Activated CD8-positive, alpha-beta T cell treated with anti-CD3 and anti-CD28 coated beads for 36 hours (primary cell): ENCODE results near the gene LRP1B. TPM values are rescaled to one million over a fixed set of nuclear protein-coding genes. Genes with fewer than 3 reads are reported as not detected.

Experiments
- ATAC-seq: fragments of 200-7000 bp; cut with Tn5 transposase; one replicate; pipeline ENCODE4 v1.10.0; 2021; ENCODE audit warnings: mild to moderate bottlenecking, moderate library complexity
- CTCF ChIA-PET: fragments of 350-600 bp; sonication (Branson Sonifier 250); formaldehyde crosslinking; loops from one replicate; lab custom pipeline; 2021; ENCODE audit warnings: antibody characterized with exemption; lab: Charles Lee
- POLR2A ChIA-PET: fragments of 350-600 bp; sonication (Branson Sonifier 250); formaldehyde crosslinking; loops from one replicate; lab custom pipeline; 2021; ENCODE audit warnings: antibody characterized with exemption; lab: Charles Lee
- DNase-seq: peaks from one replicate; pipeline ENCODE4 v3.0.0-alpha.2; 2020
- H3K27ac Mint-ChIP-seq: one replicate; pipeline ENCODE4 v1.8.0; 2021; ENCODE audit warnings: mild to moderate bottlenecking, mixed read lengths
- H3K27me3 Mint-ChIP-seq: one replicate; pipeline ENCODE4 v1.8.0; 2021; ENCODE audit warnings: mixed read lengths
- H3K36me3 Mint-ChIP-seq: one replicate; pipeline ENCODE4 v1.8.0; 2021; ENCODE audit warnings: low read depth, mixed read lengths
- H3K4me1 Mint-ChIP-seq: one replicate; pipeline ENCODE4 v1.8.0; 2021; ENCODE audit warnings: low read depth, mixed read lengths
- H3K4me3 Mint-ChIP-seq: one replicate; pipeline ENCODE4 v1.8.0; 2021; ENCODE audit warnings: mild to moderate bottlenecking, moderate library complexity, mixed read lengths
- H3K9me3 Mint-ChIP-seq: one replicate; pipeline ENCODE4 v1.8.0; 2021; ENCODE audit warnings: mixed read lengths
- CTCF ChIP-seq: fragments of 200-600 bp; IDR thresholded peaks from one replicate; pipeline ENCODE4 v1.8.0; 2022; ENCODE audit warnings: antibody characterized with exemption, mild to moderate bottlenecking
- intact Hi-C: fragments of 100-400 bp; cut with micrococcal nuclease; formaldehyde crosslinking; loops from one replicate; pipeline ENCODE4 v1.10.0; 2022
- total RNA-seq, 2 experiments: library from RNA; stranded (reverse); gene quantifications; one replicate each; pipeline ENCODE4 v1.2.3, GENCODE V29; 2021

The LRP1B gene
- total RNA-seq, 2 experiments from 2014 or later = not detected

- ChIA-PET CTCF (no interaction called here), POLR2A (no interaction called here)
- ATAC-seq (no peak), DNase-seq (no peak)
- intact Hi-C loops = no loop called here
- Mint-ChIP-seq H3K27me3 (no peaks in the 10 kb centered on the region), H3K4me3 (no peak overlapping the region), H3K4me1 (no peaks in the 10 kb centered on the region), H3K9me3 (peaks cover 6% of the 10 kb centered on the region), H3K36me3 (no peaks in the 10 kb centered on the region), H3K27ac (no peak overlapping the region)
- no peak for TF ChIP-seq CTCF
These were observed 203.3 kb downstream of the LRP1B start for GRCh38 chr2:141927536-141927935.

- DNase-seq (no peak), ATAC-seq (no peak)
- TF ChIP-seq CTCF = no peak
- Mint-ChIP-seq H3K4me1 (no peaks in the 10 kb centered on the region), H3K4me3 (no peak overlapping the region), H3K27ac (no peak overlapping the region), H3K9me3 (peaks cover 4% of the 10 kb centered on the region), H3K27me3 (no peaks in the 10 kb centered on the region), H3K36me3 (no peaks in the 10 kb centered on the region)
- ChIA-PET POLR2A (no interaction called here), CTCF (no interaction called here)
- intact Hi-C loops = no loop called here
These were observed 205.3 kb downstream of the LRP1B start for GRCh38 chr2:141925511-141925910.

- CTCF ChIA-PET = interaction anchor here (0.9 kb wide), 1 partner anchor 11 kb away, joined by 3 read pairs; no protein-coding TSS in a partner anchor
- H3K27ac Mint-ChIP-seq = no peak overlapping the region
- ATAC-seq = no peak
- no peaks in the 10 kb centered on the region for H3K4me1 Mint-ChIP-seq
- H3K27me3 Mint-ChIP-seq = no peaks in the 10 kb centered on the region
- H3K36me3 Mint-ChIP-seq = no peaks in the 10 kb centered on the region
- no peak for TF ChIP-seq CTCF
- no peak for DNase-seq
- peaks cover 6% of the 10 kb centered on the region for H3K9me3 Mint-ChIP-seq
- intact Hi-C loops = no loop called here
- no peak overlapping the region for H3K4me3 Mint-ChIP-seq
- POLR2A ChIA-PET = no interaction called here
These were observed 207.2 kb downstream of the LRP1B start for GRCh38 chr2:141923657-141924056.

GRCh38 chr2:141911485-141912066 is 219.2 kb downstream of the LRP1B start:
- TF ChIP-seq CTCF = peak; percentile 26
- POLR2A ChIA-PET = no interaction called here

GRCh38 chr2:141906678-141907077 is 224.1 kb downstream of the LRP1B start:
- CTCF ChIA-PET = no interaction called here
- Mint-ChIP-seq H3K27ac (no peak overlapping the region), H3K4me1 (no peaks in the 10 kb centered on the region), H3K4me3 (no peak overlapping the region), H3K9me3 (peaks cover 3% of the 10 kb centered on the region), H3K27me3 (no peaks in the 10 kb centered on the region), H3K36me3 (no peaks in the 10 kb centered on the region)
- TF ChIP-seq CTCF = no peak
- DNase-seq (no peak), ATAC-seq (no peak)
- intact Hi-C loops = no loop called here
- POLR2A ChIA-PET = no interaction called here

More at GRCh38 chr2:141911485-141912066, 219.2 kb downstream of the LRP1B start:
- Mint-ChIP-seq H3K4me1 (no peaks in the 10 kb centered on the region), H3K36me3 (no peaks in the 10 kb centered on the region), H3K9me3 (peaks cover 13% of the 10 kb centered on the region), H3K27ac (no peak overlapping the region), H3K4me3 (no peak overlapping the region), H3K27me3 (no peaks in the 10 kb centered on the region)
- intact Hi-C loops = no loop called here
- ATAC-seq (no peak), DNase-seq (peak; percentile 14)
- CTCF ChIA-PET = interaction anchor here (1.0 kb wide), 2 partner anchors 9 to 12 kb away, joined by 3 read pairs; no protein-coding TSS in a partner anchor
